NT2/D1 (cell line): Measurements from ENCODE around the gene FER.
"Not testable (repeated sequence)": the region's sequence is repeated elsewhere in the genome, so short reads cannot be mapped to it uniquely, and the experiment has no call there.

Experiments
- SUZ12 ChIP-seq: IDR thresholded peaks from 2 replicates; pipeline ENCODE4 v1.6.1; 2011; ENCODE audit not compliant: insufficient read length, insufficient read depth; ENCODE audit errors: extremely low read depth
- YY1 ChIP-seq: IDR thresholded peaks from 2 replicates; pipeline ENCODE4 v1.6.1; 2011; ENCODE audit not compliant: insufficient read length, insufficient read depth
- ZNF274 ChIP-seq: IDR thresholded peaks from 2 replicates; pipeline ENCODE4 v1.6.1; 2011; ENCODE audit warnings: mild to moderate bottlenecking, low read depth, low read length

GRCh38 chr5:108774079-108774478 is 26.4 kb downstream of the FER start:
- not testable (repeated sequence) for TF ChIP-seq ZNF274, SUZ12, YY1
